Transverse colon (tissue), 4 donors: ENCODE measurements around the gene EDC4. TPM values are rescaled to one million over a fixed set of nuclear protein-coding genes. Genes with fewer than 3 reads are reported as not detected.

Experiments
- DNase-seq: peaks from one replicate; pipeline ENCODE4 v3.0.0-alpha.2; 2019
- H3K27ac ChIP-seq, 4 donors: fragments of 200-600 bp; sonication (generic); 2 replicates each; pipeline ENCODE4 v1.5.1; 2016 to 2018; ENCODE audit warnings: inconsistent platforms in 4 of 4
- H3K27me3 ChIP-seq: fragments of 200-600 bp; sonication (generic); 2 replicates; pipeline ENCODE4 v1.5.1; 2017; ENCODE audit warnings: inconsistent platforms
- H3K36me3 ChIP-seq, 4 donors: fragments of 200-600 bp; sonication (generic); 2 replicates each; pipeline ENCODE4 v1.5.1; 2017 to 2019; ENCODE audit warnings: inconsistent platforms in 4 of 4
- H3K4me1 ChIP-seq, 4 donors: fragments of 200-600 bp; sonication (generic); 2 replicates each; pipeline ENCODE4 v1.5.1; 2017 to 2020; ENCODE audit warnings: inconsistent platforms in 4 of 4
- H3K4me3 ChIP-seq, 4 donors: fragments of 200-600 bp; sonication (generic); 1 replicate in 1 of 4; 2 replicates in 3 of 4; pipeline versions ENCODE4 v1.5.1 to v1.6.1; 2017 to 2019; ENCODE audit warnings: inconsistent platforms in 4 of 4
- H3K9me3 ChIP-seq, 2 donors: fragments of 200-600 bp; sonication (generic); 2 replicates each; pipeline ENCODE4 v1.5.1; 2017 to 2019; ENCODE audit warnings: inconsistent platforms in 2 of 2
- EP300 ChIP-seq: sonication (generic); formaldehyde crosslinking; IDR thresholded peaks from one replicate; pipeline ENCODE4 v1.6.1; 2017; ENCODE audit warnings: antibody characterized with exemption, low read depth
- POLR2A ChIP-seq: fragments of 450-650 bp; IDR thresholded peaks from one replicate; pipeline ENCODE4 v1.6.1; 2016; ENCODE audit warnings: antibody characterized with exemption, mild to moderate bottlenecking, moderate library complexity
- POLR2AphosphoS5 ChIP-seq, 3 donors: sonication (generic); formaldehyde crosslinking; IDR thresholded peaks; one replicate each; pipeline ENCODE4 v1.6.1; 2016; ENCODE audit warnings: antibody characterized with exemption in 3 of 3
- WGBS, 2 donors: methylation state at CpG; one replicate each; pipeline ENCODE4 v1.1.5; 2018; ENCODE audit warnings: low coverage in 1 of 2; 5-methylcytosine and 5-hydroxymethylcytosine counted together
- in situ Hi-C, 4 donors: fragments of 200-750 bp; cut with MboI; loops; one replicate each; pipeline versions ENCODE4 v1.15.0 to v1.15.1; 2017; ENCODE audit warnings: low sequenced_read_pairs in 3 of 4, low pct_ligation_motif_present in 1 of 4, low pct_unique_long_range_greater_than_20kb in 1 of 4
- intact Hi-C: fragments of 100-400 bp; cut with DNase I; formaldehyde crosslinking; loops from one replicate; pipeline ENCODE4 v1.15.1; 2023; ENCODE audit warnings: low total_unique reads
- total RNA-seq, 4 donors: library from RNA; depleted of rRNA; stranded (reverse); fragments of >200 nt; gene quantifications; one replicate each; pipeline ENCODE4 v1.1.0, GENCODE V29; 2016
- TF ChIP-seq, protein P1 (sequence below), 5 experiments: fragments of 200-600 bp in 3 of 5; fragments of 450-650 bp in 2 of 5; sonication (generic) in 3 of 5; IDR thresholded peaks; 1 replicate in 2 of 5; 2 replicates in 3 of 5; pipeline ENCODE4 v1.5.1; 2016 to 2017; ENCODE audit warnings: antibody characterized with exemption in 5 of 5, inconsistent platforms in 3 of 5, mild to moderate bottlenecking in 2 of 5, moderate library complexity in 1 of 5

The EDC4 gene
- total RNA-seq, 4 donors from 2014 or later: 76.4 to 162 (median 105) TPM

DNA sequence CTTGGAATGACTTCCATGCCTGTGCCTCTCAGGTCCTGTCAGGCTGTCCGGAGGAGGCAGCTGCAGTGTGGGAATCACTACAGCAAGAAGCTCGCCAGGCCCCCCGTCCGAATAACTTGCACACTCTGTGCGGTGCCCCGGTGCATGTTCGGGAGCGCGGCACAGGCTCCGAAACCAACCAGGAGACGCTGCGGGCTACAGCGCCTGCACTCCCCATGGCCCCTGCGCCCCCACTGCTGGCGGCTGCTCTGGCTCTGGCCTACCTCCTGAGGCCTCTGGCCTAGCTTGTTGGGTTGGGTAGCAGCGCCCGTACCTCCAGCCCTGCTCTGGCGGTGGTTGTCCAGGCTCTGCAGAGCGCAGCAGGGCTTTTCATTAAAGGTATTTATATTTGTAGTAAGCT is 13.1 kb downstream of the EDC4 start:
- intact Hi-C loops: no loop called here
- in situ Hi-C loops: no loop called here
- H3K36me3 ChIP-seq: peaks cover 0 to 15% (median 4%) of the 10 kb centered on the region in 4 donors
- no peak overlapping the region for H3K27ac ChIP-seq
- TF ChIP-seq, protein P1, sequence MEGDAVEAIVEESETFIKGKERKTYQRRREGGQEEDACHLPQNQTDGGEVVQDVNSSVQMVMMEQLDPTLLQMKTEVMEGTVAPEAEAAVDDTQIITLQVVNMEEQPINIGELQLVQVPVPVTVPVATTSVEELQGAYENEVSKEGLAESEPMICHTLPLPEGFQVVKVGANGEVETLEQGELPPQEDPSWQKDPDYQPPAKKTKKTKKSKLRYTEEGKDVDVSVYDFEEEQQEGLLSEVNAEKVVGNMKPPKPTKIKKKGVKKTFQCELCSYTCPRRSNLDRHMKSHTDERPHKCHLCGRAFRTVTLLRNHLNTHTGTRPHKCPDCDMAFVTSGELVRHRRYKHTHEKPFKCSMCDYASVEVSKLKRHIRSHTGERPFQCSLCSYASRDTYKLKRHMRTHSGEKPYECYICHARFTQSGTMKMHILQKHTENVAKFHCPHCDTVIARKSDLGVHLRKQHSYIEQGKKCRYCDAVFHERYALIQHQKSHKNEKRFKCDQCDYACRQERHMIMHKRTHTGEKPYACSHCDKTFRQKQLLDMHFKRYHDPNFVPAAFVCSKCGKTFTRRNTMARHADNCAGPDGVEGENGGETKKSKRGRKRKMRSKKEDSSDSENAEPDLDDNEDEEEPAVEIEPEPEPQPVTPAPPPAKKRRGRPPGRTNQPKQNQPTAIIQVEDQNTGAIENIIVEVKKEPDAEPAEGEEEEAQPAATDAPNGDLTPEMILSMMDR (IDR thresholded peaks at IDR 0.05): no peak
- TF ChIP-seq EP300 (no peak), POLR2AphosphoS5 (IDR thresholded peaks at IDR 0.05) (no peak), POLR2A (no peak)
- H3K4me1 ChIP-seq: peaks cover 0 to 11% (median 1%) of the 10 kb centered on the region in 4 donors
- no peak overlapping the region for H3K4me3 ChIP-seq
- no peak for DNase-seq
- WGBS, 2 donors: 94 to 100% methylated on average over 1 to 19 of the region's 19 CpGs
- H3K27me3 ChIP-seq: no peaks in the 10 kb centered on the region
- H3K9me3 ChIP-seq: no peaks in the 10 kb centered on the region

DNA sequence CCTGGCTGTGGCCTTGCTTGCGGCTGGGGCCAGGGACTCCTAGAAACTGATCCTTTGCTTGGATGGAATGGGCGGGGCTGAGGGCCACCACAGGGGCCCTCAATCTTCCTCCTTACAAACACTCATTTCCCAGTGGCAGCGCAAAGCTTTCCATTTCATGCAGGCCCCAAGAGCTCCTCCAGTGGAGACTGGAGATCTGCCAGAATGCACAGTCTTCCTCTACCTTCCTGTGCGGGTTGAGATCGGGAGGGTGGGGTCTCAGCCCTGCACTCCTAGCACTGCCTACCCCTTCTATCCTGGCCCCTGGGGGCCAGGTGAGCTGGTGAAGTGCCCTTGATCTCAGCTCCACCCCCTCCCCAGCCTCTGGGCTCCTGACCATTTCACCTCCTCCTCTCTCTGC is 13.5 kb downstream of the EDC4 start:
- TF ChIP-seq POLR2A: no peak
- TF ChIP-seq, protein P1 (IDR thresholded peaks at IDR 0.05): no peak
- TF ChIP-seq EP300: no peak
- no peak for TF ChIP-seq POLR2AphosphoS5 (IDR thresholded peaks at IDR 0.05)
- H3K4me1 ChIP-seq: peaks cover 0 to 11% (median 1%) of the 10 kb centered on the region in 4 donors
- no peaks in the 10 kb centered on the region for H3K27me3 ChIP-seq
- WGBS, 2 donors: 96% methylated on average over 5 of the region's 5 CpGs; no CpG with 5 or more reads in 1 of the 2 donors
- DNase-seq: no peak
- H3K4me3 ChIP-seq: no peak overlapping the region
- H3K36me3 ChIP-seq: peaks cover 0 to 10% (median 2%) of the 10 kb centered on the region in 4 donors
- intact Hi-C loops: no loop called here
- no peaks in the 10 kb centered on the region for H3K9me3 ChIP-seq
- in situ Hi-C loops: no loop called here
- H3K27ac ChIP-seq: no peak overlapping the region

DNA sequence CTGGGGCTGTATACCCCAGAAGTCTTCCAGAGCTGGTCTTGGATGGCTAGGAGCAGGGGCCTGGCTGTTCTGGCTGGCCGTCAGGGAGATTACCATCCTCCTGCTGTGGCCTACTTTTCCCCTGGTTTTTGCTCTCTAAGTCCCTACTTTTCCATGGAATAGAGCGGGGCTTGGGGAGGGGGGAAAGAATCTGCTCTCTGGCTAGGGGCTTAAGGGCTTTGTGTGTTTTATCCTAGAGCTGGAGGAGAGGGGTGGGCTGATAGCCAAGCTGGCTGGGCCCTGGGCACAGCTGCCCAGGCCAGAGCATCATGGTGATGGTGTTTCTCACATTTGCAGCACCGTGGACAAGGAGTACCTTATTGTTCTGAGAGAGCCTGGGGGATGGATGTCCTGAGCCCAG is 15.5 kb downstream of the EDC4 start:
- 60 to 88% methylated on average over 1 to 3 of the region's 3 CpGs for WGBS, 2 donors
- in situ Hi-C loops: no loop called here

DNA sequence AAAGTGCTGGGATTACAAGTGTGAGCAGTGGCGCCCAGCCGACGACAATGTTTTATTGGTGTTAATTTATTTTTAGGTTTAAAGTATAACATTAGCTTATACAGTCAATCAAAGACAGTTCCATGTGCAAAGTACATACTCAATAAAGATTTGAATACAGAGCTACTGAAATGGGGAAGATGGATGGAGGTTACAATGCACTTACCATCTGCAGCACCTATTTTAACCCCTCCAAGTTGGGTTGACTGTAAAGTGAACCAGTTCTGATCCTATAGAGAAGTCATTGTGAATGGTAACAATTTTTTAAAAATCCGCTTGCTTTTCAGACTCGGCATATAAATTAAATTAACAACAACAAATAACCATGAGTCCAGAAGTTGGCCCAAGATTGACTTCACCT is 19.5 kb downstream of the EDC4 start:
- 35 to 47% methylated on average over 5 of the region's 5 CpGs for WGBS, 2 donors
- no peaks in the 10 kb centered on the region for H3K27me3 ChIP-seq
- no peak for TF ChIP-seq POLR2A
- no peak for TF ChIP-seq EP300
- TF ChIP-seq POLR2AphosphoS5 (IDR thresholded peaks at IDR 0.05): no peak
- TF ChIP-seq, protein P1 (IDR thresholded peaks at IDR 0.05): no peak
- in situ Hi-C loops: no loop called here
- peak overlapping the region; percentile 94 to 99 (median 98) for H3K27ac ChIP-seq
- intact Hi-C loops: no loop called here
- H3K36me3 ChIP-seq: no peaks in the 10 kb centered on the region
- peak overlapping the region in 3 of 4 donors; percentile 82 to 98 (median 96) for H3K4me3 ChIP-seq
- H3K9me3 ChIP-seq: no peaks in the 10 kb centered on the region
- no peak for DNase-seq
- peaks cover 8 to 43% (median 32%) of the 10 kb centered on the region in 4 donors for H3K4me1 ChIP-seq

More for the DNA sequence above, 15.5 kb downstream of the EDC4 start:
- peaks cover 0 to 21% (median 10%) of the 10 kb centered on the region in 4 donors for H3K4me1 ChIP-seq
- H3K27me3 ChIP-seq: no peaks in the 10 kb centered on the region
- peaks cover 0 to 2% (median 0%) of the 10 kb centered on the region in 4 donors for H3K36me3 ChIP-seq
- no peak for TF ChIP-seq POLR2A
- no peak for TF ChIP-seq EP300
- TF ChIP-seq, protein P1 (IDR thresholded peaks at IDR 0.05): no peak
- TF ChIP-seq POLR2AphosphoS5 (IDR thresholded peaks at IDR 0.05): no peak
- H3K4me3 ChIP-seq: no peak overlapping the region
- no peaks in the 10 kb centered on the region for H3K9me3 ChIP-seq
- intact Hi-C loops: no loop called here
- H3K27ac ChIP-seq: no peak overlapping the region
- DNase-seq: no peak
